ENCODE results near the gene RIBC1.
"Not testable (repeated sequence)": the region's sequence is repeated elsewhere in the genome, so short reads cannot be mapped to it uniquely, and the experiment has no call there.

RIBC1 gene

DNA sequence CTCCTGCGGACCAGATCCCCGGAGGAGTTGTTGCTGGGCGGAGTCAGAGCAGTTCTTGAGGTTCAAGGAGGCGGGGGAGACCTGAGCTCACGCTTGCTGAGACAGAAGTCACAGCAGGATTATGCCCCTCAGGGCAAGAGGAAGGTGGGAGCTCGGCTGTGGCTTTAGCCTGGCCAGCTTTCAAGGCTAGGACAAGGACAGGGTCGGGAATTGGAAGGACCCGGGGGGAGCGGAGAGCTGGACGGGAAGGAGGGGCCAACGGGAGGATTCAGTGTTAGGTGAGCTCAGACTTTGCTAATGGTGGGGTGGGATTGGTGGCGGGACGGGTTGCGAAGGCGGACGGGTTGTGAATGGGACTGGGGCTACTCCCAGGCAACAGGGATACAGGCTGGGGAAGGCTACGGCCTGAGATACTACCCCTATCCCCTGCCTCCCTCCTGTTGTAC is at the start of gene RIBC1:
TSS of gene RIBC1 (plus strand) at position 13 of the 446 bp plus-strand sequence. CDS start 3,404 bp downstream, outside the sequence.
- no peak for DNase-seq (ENCODE audit: low spot score)

DNA sequence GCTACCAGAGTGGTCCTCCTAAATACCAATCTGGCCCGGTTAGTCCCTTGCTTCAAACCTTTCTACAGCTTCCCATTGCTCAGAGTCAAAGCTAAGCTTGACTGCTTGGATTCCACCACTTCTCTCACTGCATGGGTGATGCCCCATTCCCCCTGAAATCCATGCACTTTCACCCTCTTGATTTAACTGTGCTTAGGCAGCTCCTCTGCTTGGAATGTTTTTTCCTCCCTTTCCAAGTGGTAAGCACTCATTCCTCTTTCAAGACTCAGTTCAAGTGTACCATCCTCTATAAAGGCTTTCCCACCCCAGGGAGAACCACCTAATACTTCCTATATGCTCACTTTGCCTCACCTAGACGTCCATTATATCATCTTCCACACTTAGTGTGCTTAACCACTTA is 49.4 kb upstream of the RIBC1 start:
- DNase-seq (ENCODE audit: low spot score) = no peak

DNA sequence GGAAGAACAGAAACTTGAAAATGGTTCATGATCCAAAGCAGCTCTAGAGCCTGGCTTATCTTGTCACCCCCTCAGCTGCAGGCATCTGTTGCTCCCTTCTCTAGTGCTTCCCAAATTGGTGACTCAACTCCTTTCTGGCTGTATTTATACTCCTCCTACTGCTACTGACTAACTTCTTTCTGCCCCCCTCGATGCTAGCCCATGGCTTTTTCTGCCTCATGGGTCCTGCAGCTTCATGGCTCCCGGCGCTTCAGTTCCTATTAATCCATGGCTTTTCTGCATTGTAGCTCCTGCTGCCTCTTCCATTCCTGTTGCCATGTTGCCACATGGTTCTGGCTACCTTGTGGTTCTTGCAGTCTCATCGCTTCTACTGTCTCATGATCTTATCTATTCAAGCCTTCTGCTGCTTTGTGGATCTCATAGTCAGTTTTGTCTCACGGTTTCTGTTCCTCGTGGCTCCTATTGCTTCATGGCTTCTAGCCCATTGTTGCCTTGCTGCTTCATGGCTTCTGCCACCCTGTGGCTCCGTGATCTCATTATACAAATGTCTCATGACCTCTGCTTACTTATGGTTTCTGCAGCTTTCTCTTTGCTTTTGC is 48.4 kb upstream of the RIBC1 start:
- no peak for DNase-seq (ENCODE audit: low spot score)

DNA sequence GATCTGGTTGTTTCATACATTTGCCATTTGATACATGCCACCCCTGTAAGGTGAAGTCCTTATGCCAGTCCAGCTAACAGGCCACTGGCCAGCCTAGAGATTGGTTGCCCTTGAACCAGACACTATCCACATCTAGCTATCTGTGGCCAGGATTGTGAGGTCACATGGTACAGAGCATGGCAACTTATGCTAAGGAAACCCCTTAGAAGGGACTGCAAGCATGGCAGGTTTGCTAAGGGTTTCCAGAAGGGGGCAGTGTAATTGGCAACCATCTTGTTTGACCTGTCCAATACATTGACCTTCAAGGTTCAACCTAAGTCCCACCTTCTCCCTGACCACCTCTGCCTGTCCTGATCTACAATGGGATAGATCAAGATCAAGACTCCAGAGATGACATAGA is 47.8 kb upstream of the RIBC1 start:
- DNase-seq (ENCODE audit: low spot score) = no peak

DNA sequence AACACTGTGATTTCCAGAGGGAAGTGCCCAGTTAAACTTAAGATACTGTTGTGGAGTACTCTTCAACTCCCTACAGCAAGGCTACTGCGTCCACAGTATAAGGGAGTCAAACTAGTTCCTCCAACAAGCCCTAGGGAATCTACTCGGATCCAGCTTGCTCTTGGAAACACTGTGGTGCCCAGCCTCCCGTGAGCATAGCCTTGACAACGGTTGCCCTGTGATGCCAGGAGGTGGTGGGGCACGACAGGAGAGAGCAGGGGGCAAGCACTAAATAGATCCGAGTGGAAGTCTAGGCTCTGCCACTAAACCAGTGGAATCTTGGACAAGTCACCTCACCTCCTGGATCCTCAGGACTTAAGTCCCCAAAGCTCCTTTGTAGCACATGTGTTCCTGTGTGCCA is 45.8 kb upstream of the RIBC1 start:
- no peak for DNase-seq (ENCODE audit: low spot score)

DNA sequence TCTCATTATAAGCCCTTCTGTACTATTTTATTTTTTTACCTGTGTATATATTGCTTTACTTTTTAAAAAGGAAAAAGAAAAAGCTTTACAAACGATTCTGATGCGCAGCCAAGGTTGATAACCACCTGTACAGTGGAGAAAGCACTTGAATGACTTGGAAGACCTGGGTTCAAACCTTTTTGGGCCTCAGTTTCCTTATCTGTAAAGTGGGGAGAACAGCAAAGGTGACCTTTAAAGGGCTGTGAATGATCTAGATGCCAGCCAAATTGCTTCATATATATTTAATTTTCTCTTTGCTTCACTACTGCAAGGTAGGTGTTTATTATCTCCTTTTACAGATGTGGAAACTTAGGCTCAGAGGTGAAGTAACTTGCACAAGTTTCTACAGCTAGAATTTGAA is 45.2 kb upstream of the RIBC1 start:
- no peak for DNase-seq (ENCODE audit: low spot score)

DNA sequence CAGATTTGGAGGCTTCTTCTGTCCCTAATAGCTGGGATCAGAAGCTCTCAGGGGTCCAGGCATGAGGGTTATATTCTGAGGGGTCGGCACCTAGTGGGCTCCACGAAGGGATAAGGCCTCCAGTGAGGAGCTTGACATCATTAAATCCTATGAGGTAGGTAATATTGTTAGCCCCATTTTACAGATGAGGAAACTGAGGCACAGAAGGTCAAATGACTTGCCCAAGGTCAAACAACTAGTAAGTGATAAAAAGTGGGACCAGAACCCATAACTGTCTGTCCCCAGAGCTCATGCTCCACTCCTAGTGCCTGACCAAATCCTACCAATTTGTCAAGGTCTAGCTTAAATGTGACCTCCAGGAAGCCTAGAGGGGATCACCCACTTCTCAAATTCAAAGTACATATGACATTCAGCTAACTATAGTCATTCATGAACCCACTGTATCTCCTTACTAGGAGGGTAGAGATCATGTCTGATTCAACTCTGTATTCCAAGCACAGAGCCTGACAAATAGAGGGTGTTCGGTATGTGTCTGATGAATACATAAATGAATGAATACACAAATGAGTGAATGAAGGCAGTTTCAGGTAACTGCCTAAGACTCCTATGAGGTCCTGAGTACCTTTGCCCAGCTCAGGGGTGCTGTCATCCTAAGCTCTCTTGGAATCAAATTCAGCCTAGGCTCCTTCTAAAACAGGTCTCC is 43.5 kb upstream of the RIBC1 start:
- DNase-seq (ENCODE audit: low spot score) = no peak

DNA sequence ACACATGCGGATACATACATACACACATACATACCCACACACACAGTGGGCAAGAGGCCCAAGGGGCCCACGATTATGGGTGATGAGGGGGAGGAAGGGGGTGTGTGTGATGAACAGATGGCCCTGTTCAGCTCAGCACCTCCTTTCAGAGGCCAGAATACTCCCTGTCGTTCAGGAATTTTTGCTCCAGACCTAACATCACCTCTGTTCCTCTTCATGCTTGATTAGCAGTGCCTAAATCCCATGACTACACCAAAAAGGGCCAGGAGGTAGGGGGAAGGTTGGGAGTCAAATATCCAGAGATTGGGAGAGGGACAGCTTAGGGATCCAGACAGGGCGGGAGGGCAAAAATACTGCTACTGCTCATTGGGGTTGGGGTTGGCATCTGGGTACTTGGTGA is 42.9 kb upstream of the RIBC1 start:
- no peak for DNase-seq (ENCODE audit: low spot score)

DNA sequence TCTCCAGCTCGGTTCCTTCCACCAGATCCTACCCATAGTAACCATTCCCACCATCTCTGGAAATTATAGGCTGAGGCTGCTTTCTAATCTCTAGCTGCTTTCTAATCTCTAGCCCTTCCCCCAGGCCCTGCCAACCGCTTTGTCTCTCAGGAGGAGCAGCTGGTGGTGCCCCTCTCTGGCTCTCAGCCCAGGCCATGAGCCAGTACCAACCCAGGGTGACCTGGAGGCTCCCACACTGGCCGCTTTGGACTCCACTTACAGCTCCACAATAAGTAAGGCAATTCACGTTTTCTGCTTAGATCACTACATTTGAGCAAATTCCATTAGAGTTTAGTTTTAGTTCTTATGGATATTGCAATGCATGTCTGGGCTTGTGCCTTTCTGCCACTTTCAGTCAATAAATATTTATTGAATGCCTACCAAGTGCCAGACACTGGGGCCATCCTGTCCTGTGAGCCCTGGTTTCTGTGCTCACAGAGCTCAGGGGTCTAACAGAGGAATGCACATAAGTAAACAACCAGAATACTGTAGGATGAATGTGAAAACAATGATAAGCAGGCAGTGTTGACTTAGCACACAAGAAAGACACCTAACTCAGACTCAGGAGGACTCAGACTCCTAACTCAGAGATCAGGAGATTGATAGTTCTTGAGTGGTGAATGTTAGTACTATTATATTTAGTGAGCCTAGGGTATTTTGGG is 39.1 kb upstream of the RIBC1 start:
- DNase-seq (ENCODE audit: low spot score) = no peak

DNA sequence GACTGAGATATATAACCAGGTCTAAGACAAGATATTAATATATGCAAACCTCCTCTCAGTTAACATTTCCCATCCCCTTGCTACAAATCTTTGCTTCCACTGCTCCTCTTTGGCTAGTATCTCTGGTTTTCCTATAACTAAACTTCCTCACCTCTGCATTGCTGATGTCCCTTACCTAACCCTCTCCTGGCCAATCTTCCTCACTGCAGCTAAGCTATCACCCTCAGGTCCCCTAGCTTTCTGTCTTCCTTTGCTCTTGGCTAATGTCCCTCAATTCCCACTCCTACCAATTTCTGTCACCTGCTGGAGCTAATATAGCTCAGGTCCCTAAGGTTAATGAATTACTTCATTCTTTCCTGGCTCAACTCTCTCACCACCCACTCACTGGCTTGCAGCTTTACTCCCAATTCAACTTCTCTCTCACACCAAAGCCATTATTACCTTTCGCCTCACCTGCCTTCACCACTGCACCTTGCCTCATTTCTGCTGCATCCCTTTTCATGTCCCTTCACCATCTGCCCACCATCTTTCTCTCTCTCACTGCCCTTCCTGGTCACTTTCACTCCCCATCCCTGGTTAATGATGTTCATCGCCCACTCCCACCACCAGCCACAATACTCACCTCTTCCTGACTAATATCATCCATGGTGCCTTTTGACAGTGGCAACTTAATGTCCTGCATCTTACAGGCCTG is 26.9 kb upstream of the RIBC1 start:
- no peak for DNase-seq (ENCODE audit: low spot score)

DNA sequence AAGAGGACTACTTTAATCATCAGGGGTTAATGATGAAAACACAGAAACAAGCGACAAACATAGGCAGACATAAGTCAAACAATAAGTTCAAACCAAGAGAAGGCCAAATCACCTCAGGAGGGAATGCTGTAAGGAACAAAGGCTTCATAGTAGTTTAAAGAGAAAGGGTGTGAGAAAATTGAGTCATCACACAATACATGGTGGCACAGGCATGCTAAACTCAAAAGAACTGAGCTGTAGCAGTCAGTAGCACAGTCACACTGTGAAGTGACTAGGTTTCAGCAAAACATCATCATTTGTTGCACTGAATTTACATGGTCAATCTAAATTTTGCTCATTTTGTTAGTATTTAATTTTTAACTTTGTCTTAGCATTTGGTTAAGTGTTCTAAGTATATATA is 24.5 kb upstream of the RIBC1 start:
- DNase-seq (ENCODE audit: low spot score) = no peak

DNA sequence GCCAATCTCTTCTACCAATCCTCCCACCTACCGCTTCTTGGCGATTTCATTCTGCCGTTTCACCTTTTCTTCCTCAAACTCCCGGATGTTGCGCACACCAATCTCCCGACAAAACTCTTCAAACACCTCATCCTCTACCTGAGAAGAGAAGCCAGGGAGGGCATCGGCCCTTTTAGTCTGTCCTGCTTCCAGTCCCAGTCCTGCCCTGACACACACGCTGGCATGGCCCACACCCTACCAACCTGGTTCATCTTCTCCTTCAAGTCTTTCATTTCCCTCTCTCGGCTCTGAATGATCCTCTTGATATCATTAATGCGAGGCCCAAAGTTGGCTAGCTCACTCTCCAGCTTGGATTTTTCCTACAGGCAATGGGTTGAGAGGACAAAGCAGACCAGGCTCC is 19.1 kb upstream of the RIBC1 start:
- no peak for DNase-seq (ENCODE audit: low spot score)

DNA sequence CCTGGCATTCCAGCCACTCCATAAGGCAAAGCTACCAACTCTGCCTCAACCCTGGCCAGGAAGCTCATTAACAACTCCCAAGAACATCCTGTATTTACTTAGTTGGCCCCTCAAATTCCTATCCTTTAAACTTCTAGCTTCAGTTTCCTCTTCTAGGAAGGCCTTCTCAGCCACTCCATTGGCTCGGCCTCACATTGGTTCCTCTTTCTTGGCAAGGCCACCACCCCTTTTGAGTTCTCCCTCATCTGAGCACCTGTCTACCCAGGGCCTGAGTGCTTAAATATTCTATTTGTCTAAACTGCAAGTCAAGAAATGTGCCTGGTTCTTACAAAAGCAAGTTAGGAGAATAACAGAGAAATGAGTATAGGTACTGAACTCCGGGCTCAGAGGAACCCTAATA is 10.2 kb upstream of the RIBC1 start:
- DNase-seq (ENCODE audit: low spot score) = no peak

DNA sequence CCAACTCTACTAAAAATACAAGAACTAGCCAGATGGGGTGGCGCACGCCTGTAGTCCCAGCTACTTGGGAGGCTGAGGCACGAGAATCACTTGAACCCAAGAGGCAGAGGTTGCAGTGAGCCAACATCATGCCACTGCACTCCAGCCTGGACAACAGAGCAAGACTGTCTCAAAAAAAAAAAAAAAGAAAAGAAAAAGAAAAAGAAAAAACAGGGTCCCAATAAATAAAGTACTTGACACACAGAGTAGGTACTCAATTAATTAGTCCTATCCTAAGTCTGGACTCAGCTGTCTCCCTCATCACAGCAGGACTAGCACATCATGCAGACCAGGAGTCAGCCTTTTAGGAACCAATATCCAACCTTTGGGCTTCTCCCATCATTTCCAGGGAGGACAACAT is 2.3 kb upstream of the RIBC1 start:
- DNase-seq (ENCODE audit: low spot score) = not testable (repeated sequence)

DNA sequence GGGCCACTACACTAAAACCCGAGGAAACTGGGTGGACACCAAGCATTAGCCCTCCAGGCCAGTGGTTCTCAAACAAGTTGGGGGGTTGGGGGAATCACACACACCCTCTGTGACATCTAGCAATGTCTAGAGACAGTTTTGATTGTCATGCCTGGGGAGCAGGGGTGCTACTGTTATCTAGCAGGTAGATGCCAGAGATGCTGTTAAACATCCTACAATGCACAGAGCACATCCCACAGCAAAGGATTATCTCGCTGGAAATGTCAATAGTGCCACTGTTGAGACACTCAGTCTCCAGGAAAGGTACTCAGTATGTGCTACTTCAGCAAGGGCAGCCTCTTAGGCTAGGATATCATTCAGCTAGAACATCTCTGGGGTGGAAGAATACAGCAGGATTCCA is 1.5 kb upstream of the RIBC1 start:
- DNase-seq (ENCODE audit: low spot score) = no peak

DNA sequence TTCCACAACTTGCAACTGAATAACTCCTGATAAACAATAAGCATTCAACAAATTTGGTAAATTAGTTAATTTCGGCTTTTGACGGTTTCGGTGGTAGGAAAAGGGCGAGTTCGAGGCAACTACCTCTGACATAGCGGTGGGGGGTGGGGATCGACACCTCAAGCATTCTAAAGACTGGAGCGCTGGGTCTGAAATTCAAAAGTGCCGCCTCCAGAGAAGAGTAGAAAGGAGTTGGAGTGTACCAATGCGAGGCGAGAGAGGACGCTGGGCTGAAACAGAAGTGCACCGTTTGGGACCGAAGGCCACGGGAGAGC is 944 bp upstream of the RIBC1 start:
- DNase-seq (ENCODE audit: low spot score) = no peak

DNA sequence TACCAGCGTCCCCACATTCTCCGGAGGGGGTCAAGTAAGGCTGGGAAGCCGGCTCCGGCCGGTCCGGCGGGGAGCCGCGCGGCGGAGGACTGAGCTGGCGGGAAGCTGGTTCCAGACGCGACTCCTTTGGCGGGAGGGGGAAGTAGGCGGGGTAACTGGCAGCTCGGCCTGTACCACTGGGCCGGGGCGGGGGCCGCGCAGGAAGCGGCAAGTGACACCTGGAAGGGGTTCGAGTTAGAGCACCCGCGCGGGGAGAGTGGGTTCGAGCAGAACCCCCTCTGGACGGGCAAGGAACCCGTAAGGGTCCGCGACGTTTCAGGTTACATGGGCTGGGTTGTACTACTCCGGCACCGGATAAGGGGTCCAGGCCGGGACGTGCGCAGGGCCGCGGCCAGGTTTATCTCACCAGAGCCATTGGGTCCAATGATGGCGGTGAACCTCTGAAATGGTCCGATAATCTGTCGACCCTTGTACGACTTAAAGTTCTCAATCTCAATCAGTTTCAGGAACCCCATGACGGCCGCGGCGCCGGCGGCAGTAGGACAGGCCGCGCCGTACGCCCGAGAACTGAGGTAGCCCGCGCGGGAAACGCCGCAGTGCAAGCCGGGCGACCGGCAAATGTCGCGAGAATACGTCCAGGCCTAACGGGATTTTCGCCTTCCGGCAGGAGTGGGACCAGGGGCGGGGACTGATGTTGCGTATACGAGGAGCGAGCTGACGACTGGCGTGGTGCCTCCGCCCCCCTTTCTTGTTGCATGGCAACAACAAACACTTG is 400 bp upstream of the RIBC1 start, which contains the start of gene SMC1A:
TSS of gene SMC1A (minus strand) at position 569 of the 775 bp plus-strand sequence. CDS start at position 515, 54 bp downstream.
- DNase-seq (ENCODE audit: low spot score) = peak; percentile 90

DNA sequence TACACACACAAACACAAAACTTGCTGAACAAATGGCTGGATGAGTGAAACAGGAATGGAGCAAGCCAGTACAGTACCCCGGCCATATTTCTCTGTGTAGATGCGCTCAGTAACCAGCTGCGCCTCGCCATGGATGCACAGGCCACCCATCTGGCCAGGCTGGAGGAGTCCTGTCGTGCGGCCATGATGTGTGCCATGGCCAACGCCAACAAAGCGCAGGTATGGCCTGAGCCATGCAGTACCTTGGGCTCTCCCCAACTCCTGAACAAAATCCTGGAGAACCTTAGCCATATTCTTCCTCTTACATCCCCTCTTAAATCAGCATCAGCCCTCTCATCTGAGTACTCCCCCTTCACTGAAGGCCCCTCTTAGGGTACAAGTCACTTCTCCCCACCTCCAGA is 7.1 kb downstream of the RIBC1 start:
- DNase-seq (ENCODE audit: low spot score) = no peak

DNA sequence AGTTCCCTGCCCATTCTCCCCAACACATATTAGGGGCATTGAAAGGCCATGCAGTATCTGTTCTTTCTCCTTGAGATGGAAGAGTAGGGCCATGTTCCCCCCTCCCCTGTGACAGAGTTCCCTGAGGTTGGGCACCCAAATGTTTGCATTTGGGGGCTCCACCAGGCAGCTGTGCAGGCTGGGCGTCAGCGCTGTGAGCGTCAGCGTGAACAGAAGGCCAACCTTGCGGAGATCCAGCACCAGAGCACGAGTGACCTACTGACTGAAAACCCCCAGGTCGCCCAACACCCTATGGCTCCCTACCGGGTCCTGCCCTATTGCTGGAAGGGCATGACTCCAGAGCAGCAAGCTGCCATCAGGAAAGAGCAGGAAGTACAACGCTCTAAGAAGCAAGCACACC is 7.6 kb downstream of the RIBC1 start:
- no peak for DNase-seq (ENCODE audit: low spot score)

DNA sequence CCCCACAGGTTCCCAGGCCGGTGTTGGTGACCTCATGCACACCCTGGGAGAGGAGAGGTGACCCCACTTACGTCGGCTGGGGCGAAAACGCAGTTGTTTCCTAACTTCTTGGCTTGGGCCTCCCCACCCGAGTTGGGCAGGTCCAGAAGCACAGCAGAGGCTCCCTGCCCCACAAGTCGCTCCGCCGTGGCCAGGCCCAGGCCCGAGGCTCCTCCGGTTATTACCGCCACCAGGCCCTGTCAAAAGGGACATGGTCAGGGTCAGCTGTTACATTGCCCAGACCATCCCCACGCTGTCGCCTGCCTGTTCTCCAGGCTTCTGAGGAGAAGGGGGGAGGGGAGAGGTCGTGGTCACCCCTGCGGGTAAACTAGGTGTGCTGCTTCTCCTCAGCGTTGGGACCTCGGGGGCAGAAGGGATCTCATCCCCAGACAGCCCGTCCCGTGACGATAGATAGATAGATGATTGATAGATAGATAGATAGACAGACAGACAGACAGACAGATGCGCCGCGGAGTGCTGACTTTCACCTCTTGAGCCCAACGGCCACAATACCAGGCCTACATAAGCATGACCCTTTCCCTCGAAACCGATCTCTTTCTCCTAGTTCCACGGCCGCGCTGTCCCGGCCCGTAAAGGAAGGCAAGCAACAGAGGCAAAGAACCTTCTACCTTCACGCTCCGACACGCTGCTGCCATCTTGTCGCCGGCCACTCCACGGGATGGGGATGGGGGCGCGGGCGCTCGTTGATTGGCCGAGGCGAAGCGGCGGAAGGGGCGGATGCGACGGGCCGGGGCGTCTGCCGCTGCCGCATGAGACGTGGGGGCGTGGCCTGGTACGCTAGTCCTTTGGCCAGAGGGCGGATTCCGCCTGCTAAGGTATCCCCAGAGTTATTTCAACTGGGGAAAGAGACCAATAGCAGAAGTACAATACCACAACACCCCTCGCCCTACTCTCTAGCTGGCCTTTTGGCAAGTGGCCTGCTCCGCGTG is 11.3 kb downstream of the RIBC1 start, which contains the start of gene HSD17B10:
TSS of gene HSD17B10 (minus strand) at position 720 of the 989 bp plus-strand sequence. CDS start at position 695, 25 bp downstream.
- DNase-seq (ENCODE audit: low spot score) = peak; percentile 81

DNA sequence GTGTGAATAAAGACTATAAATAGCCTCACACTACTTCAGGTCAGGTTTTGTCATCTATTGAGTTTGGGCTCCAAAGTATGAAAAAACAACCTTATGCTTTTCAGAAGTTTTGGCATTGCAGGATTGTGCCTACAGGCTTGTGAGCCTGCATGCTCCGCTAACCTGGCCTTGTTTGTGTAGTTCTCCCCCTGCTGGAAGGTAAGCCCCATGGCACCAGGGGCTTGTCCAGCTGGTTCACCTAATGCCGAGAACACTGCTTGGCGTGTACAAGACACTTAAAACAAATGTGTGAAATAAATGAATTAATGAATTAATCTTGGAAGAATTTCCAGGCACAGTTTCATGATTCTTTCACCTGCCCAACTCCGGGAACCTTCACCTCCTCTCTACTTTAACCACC is 13.3 kb downstream of the RIBC1 start:
- DNase-seq (ENCODE audit: low spot score) = no peak
